Measurements from ENCODE around the gene RELN. TPM values are rescaled to one million over a fixed set of nuclear protein-coding genes. Genes with fewer than 3 reads are reported as not detected.

The RELN gene
- total RNA-seq, 4 donors from 2014 or later: 1.2 to 7.1 (median 3.7) TPM

DNA sequence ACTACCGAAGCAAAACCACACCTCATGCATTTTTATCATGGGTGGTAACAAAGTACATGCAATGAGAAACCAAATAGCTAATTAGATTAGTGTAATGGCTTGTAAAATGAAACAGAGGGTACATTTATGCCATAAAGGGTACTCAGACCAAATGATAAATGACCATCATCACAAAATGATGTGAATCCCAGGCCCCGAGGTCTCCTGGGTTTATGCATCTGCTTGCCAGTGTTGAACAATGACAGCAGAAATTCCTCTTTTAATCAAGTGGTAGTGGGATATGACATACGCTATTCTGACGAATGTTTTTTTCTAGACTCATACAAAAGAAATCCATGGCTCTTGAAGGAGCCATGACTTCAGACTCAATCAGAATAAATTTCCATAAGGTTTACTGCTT lies 293.9 kb downstream of the RELN start:
- no peak for DNase-seq (ENCODE audit: low spot score)
- TF ChIP-seq, protein P1, sequence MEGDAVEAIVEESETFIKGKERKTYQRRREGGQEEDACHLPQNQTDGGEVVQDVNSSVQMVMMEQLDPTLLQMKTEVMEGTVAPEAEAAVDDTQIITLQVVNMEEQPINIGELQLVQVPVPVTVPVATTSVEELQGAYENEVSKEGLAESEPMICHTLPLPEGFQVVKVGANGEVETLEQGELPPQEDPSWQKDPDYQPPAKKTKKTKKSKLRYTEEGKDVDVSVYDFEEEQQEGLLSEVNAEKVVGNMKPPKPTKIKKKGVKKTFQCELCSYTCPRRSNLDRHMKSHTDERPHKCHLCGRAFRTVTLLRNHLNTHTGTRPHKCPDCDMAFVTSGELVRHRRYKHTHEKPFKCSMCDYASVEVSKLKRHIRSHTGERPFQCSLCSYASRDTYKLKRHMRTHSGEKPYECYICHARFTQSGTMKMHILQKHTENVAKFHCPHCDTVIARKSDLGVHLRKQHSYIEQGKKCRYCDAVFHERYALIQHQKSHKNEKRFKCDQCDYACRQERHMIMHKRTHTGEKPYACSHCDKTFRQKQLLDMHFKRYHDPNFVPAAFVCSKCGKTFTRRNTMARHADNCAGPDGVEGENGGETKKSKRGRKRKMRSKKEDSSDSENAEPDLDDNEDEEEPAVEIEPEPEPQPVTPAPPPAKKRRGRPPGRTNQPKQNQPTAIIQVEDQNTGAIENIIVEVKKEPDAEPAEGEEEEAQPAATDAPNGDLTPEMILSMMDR (IDR thresholded peaks at IDR 0.05): no peak
- no peak for ATAC-seq (ENCODE audit: low FRiP score)

DNA sequence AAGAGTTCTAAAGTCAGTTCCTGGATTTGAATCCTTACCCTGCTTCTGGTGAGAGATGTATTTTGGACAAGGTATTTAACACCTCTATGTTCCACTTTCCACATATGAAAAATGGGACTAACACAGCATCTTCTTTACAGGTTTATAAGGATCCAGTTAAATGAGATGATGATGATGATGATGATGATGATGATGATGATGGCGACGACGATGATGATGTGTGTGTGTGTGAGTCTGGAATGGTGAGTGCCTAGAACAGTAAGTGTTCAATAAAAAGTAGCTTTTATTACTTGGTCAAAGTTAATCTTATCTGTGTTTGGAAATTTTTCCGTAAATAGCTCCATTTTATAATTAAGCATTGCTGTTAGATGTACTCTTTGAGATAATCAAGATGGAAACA lies 295.2 kb downstream of the RELN start:
- TF ChIP-seq, protein P1 (IDR thresholded peaks at IDR 0.05): no peak
- ATAC-seq (ENCODE audit: low FRiP score) (no peak), DNase-seq (ENCODE audit: low spot score) (no peak)

DNA sequence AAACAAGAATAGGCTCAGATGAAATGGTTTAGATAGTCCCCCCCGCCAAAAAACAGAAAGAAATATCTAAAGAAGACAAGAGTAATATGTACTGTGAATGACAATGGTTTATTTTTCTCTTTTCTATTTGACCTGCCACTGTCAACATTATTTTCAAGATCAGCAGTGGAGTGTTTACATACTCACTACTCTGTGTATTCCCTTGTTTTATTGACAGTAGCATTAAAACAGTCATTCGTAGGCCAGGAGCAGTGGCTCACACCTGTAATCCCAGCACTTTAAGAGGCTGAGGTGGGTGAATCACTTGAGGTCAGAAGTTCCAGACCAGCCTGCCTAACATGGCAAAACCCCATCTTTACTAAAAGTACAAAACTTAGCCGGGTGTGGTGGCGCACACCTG lies 298.2 kb downstream of the RELN start:
- DNase-seq (ENCODE audit: low spot score) (no peak), ATAC-seq (ENCODE audit: low FRiP score) (no peak)
- TF ChIP-seq, protein P1 (IDR thresholded peaks at IDR 0.05): no peak

DNA sequence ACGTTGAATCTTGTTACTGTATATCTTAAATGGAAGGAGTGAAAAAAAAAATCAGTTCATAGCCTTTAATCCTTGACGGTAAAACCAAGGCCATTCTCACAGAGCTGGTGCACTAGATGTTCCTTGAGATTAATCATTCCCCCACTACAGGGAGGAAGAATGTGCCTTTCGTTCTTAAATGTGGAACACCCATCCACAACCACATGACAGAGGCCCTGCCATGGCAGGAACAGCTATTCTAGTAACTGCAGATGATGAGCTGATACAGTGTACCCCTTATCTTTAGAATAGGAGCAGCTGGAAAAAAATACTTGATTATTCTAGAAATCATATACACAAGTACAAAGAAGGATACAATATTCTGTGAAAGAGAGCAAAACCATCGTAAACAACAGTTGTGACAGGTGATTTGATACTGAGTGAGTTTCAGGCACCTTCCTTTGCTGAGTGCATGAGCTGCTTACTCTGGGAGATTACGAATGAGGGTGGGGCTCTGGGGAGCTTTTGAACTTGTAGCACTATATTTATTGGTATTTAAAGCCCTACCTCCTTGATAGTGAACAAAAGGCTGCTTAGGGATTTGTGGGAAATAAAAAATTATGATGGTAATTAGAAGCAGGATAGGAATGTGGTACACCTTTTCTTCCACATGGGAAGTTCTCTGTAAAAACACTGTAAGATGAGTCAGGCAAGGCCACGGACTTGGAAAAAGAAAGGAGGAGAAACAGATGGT lies 299.1 kb downstream of the RELN start:
- TF ChIP-seq, protein P1 (IDR thresholded peaks at IDR 0.05): no peak
- no peak for DNase-seq (ENCODE audit: low spot score)
- ATAC-seq (ENCODE audit: low FRiP score): no peak

DNA sequence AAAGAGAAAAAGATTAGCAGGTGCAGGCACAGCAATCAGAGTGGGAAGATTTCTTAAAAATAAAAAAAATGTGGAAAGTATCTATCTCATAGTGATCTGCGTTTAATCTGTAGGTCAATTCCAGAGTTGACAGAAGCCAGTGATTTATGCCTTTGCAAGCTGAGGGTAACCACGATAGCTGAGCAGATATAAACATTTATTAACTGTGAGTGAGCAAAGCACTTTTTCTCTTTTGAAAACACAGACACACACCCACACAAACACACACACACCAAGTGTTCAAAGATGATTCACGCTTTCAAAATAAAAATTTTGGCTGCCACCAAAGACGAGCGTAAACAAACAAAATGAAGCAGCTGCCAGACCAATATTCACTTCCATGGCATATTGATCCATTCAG lies 300.2 kb downstream of the RELN start:
- TF ChIP-seq, protein P1 (IDR thresholded peaks at IDR 0.05): no peak
- no peak for ATAC-seq (ENCODE audit: low FRiP score)
- DNase-seq (ENCODE audit: low spot score): no peak

DNA sequence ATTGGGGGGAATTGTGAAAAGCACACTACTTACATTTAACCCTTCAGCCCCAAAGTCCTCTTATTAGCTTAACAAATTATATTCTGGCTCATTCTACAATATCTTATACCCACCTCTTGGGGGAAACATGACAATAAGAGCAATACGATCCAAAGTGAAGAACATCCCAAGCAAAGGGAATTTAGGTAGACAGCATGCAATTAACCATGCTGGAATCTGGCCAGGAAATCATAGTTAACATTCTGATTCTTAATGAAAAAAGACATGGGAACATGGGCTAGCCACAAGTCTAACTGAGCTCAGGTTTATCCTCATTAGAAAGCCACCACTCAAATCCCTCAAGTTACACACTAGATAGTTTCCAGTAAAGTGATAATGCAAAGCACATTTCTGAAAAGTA lies 301.5 kb downstream of the RELN start:
- no peak for ATAC-seq (ENCODE audit: low FRiP score)
- DNase-seq (ENCODE audit: low spot score): no peak
- TF ChIP-seq, protein P1 (IDR thresholded peaks at IDR 0.05): no peak

DNA sequence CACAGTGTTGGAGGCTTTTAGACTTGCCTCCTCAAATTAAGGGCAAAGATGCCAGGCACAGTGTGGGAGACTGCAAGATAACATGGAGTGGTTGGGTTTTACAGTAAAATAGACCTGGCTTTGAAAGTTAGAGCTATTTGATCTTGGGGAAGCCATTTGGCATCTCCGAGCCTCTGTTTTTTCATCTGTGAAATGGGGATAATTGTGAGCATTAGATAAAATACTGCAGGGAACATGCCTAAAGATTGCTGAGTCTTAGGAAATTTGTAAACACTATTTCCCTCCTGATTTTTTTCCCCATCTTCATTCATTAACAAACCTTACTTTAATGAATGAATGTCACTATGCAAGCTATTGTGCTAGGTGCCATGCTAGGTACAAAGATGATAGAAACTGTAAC lies 302.2 kb downstream of the RELN start:
- TF ChIP-seq, protein P1 (IDR thresholded peaks at IDR 0.05): no peak
- DNase-seq (ENCODE audit: low spot score): no peak
- no peak for ATAC-seq (ENCODE audit: low FRiP score)

All from omental fat pad (tissue), 4 donors.